ENCODE measurements around the gene MINK1. TPM values are rescaled to one million over a fixed set of nuclear protein-coding genes. Genes with fewer than 3 reads are reported as not detected.

Gene MINK1
- total RNA-seq, 1 experiment from 2014 or later: 68.8 TPM

GRCh38 chr17:4850246-4850645 lies 17.1 kb downstream of the MINK1 start:
- Histone ChIP-seq H2BK5ac (ENCODE audit: insufficient read length, low read length) (no peak overlapping the region), H3K4me2 (ENCODE audit: insufficient read depth, insufficient read length, low read length) (no peak overlapping the region), H2BK120ac (ENCODE audit: low read depth, low read length, poor library complexity, severe bottlenecking) (no peak overlapping the region), H4K91ac (ENCODE audit: insufficient read length, low read depth, low read length) (no peak overlapping the region), H3K23me2 (ENCODE audit: insufficient read length, low read depth, low read length, poor library complexity, severe bottlenecking) (no peaks in the 10 kb centered on the region), H2AK5ac (ENCODE audit: insufficient read length, low read length) (no peak overlapping the region), H3K18ac (ENCODE audit: insufficient read length, low read depth, low read length) (no peak overlapping the region), H3K27ac (ENCODE audit: insufficient read length, low read depth, low read length) (no peak overlapping the region), H3K79me1 (ENCODE audit: insufficient read depth, low read depth, low read length, poor library complexity, severe bottlenecking) (no peaks in the 10 kb centered on the region), H3K56ac (ENCODE audit: insufficient read length, low read depth, low read length) (no peak overlapping the region), H4K20me1 (ENCODE audit: control insufficient read depth, insufficient read depth, insufficient read length) (no peaks in the 10 kb centered on the region), H3K14ac (ENCODE audit: insufficient read depth, low read length) (no peak overlapping the region), H3K4ac (ENCODE audit: low read depth, low read length) (no peak overlapping the region), H3K9me3 (ENCODE audit: control insufficient read depth, low read depth, low read length) (no peaks in the 10 kb centered on the region), H4K8ac (replicated peaks; ENCODE audit: insufficient read length, low read depth, low read length) (no peak overlapping the region), H3K23ac (ENCODE audit: insufficient read length, low read depth, low read length) (no peak overlapping the region), H2BK20ac (ENCODE audit: low read depth, low read length, poor library complexity, severe bottlenecking) (no peak overlapping the region), H2AFZ (ENCODE audit: low read length) (no peak overlapping the region), H3K27me3 (ENCODE audit: insufficient read depth, low read length) (no peaks in the 10 kb centered on the region; the same call in 1 of the 2 replicates), H3K9ac (ENCODE audit: extremely low read depth, insufficient read length, low read length) (no peak overlapping the region), H3K79me2 (ENCODE audit: insufficient read depth, low read length) (peaks cover 2% of the 10 kb centered on the region; the same call in 1 of the 2 replicates), H2BK15ac (ENCODE audit: low read depth, low read length) (no peak overlapping the region), H2BK12ac (ENCODE audit: insufficient read length, low read depth, low read length) (no peak overlapping the region), H3T11ph (ENCODE audit: low read length) (no peak overlapping the region), H4K5ac (ENCODE audit: insufficient read length, low read depth, low read length) (no peak overlapping the region), H3K4me1 (ENCODE audit: insufficient read depth, low read length) (peaks cover 8% of the 10 kb centered on the region; the same call in 1 of the 2 replicates)
- Mint-ChIP-seq H3K9me3 (no peaks in the 10 kb centered on the region), H3K27ac (peak overlapping the region; percentile 28 to 93 (median 65); a peak in 5 of 7 replicates), H3K27me3 (ENCODE audit: low read depth) (no peaks in the 10 kb centered on the region), H3K4me1 (peaks cover 69 to 70% of the 10 kb centered on the region in 2 experiments), H3K4me3 (no peak overlapping the region), H3K36me3 (ENCODE audit: insufficient read depth in 1 of 3, low read depth in 3 of 3) (peaks cover 0 to 8% (median 5%) of the 10 kb centered on the region in 3 experiments; a peak in 3 of 7 replicates)
- no peak for DNase-seq
- no CpG with 5 or more reads among the region's 2 CpGs for WGBS (ENCODE audit: extremely low coverage, insufficient read length, low lambda C conversion rate)
- no peak for TF ChIP-seq CTCF (conservative IDR thresholded peaks at IDR 0.05)
